ENCODE measurements around the gene PLEKHN1.

Gene PLEKHN1

GRCh38 chr1:941015-941587 lies 25.2 kb upstream of the PLEKHN1 start:
- Histone ChIP-seq H3K79me1 (ENCODE audit: low read length) (peaks cover 26% of the 10 kb centered on the region), H2AFZ (ENCODE audit: insufficient read depth, low read length, poor library complexity) (peak overlapping the region; percentile 24), H3K27ac (ENCODE audit: low read depth, low read length) (peak overlapping the region; percentile 64), H3K27me3 (ENCODE audit: insufficient read depth, low read length) (peaks cover 2% of the 10 kb centered on the region), H3K14ac (ENCODE audit: low read length) (peak overlapping the region; percentile 95), H2AK5ac (ENCODE audit: low read length) (peak overlapping the region; percentile 90), H3K36me3 (ENCODE audit: control insufficient read depth in 1 of 2, insufficient read depth in 2 of 2, low read length in 2 of 2) (peaks cover 21 to 24% of the 10 kb centered on the region in 2 experiments), H2BK120ac (ENCODE audit: insufficient read depth, low read length, poor library complexity) (peak overlapping the region; percentile 65), H2BK5ac (ENCODE audit: low read depth, low read length, poor library complexity) (peak overlapping the region; percentile 37), H3K23ac (ENCODE audit: low read length) (no peak overlapping the region), H3K79me2 (ENCODE audit: control insufficient read depth, insufficient read depth, low read length, poor library complexity) (peaks cover 4% of the 10 kb centered on the region), H4K12ac (ENCODE audit: low read depth, low read length) (peak overlapping the region; percentile 82), H3K4me1 (ENCODE audit: control insufficient read depth in 1 of 2, insufficient read depth in 2 of 2, low read length in 2 of 2) (peaks cover 41 to 42% of the 10 kb centered on the region in 2 experiments), H3K9me3 (ENCODE audit: insufficient read depth, low read depth, low read length) (no peaks in the 10 kb centered on the region), H3K4ac (ENCODE audit: low read depth, low read length) (peak overlapping the region; percentile 71), H3K18ac (ENCODE audit: low read length) (peak overlapping the region; percentile 27), H3K9ac (ENCODE audit: low read length) (no peak overlapping the region), H3K4me2 (ENCODE audit: low read length) (peak overlapping the region; percentile 66), H4K91ac (ENCODE audit: low read depth, low read length) (peak overlapping the region; percentile 94), H3K4me3 (ENCODE audit: low read depth, low read length) (peak overlapping the region; percentile 24), H4K8ac (ENCODE audit: low read depth, low read length) (peak overlapping the region; percentile 86), H2BK12ac (ENCODE audit: low read length) (peak overlapping the region; percentile 27)
- no CpG with 5 or more reads among the region's 36 CpGs for WGBS (ENCODE audit: extremely low coverage, insufficient coverage, insufficient read length)
- DNase-seq = no peak

GRCh38 chr1:941588-942383 lies 24.5 kb upstream of the PLEKHN1 start:
- H3K4ac ChIP-seq (ENCODE audit: low read depth, low read length) = no peak overlapping the region
- peak; percentile 54 to 58 for DNase-seq
- no peak overlapping the region for H2AFZ ChIP-seq (ENCODE audit: insufficient read depth, low read length, poor library complexity)
- H3K14ac ChIP-seq (ENCODE audit: low read length) = peak overlapping the region; percentile 73
- peak overlapping the region; percentile 51 for H3K4me3 ChIP-seq (ENCODE audit: low read depth, low read length)
- H2BK120ac ChIP-seq (ENCODE audit: insufficient read depth, low read length, poor library complexity) = peak overlapping the region; percentile 67
- no peak overlapping the region for H3K23ac ChIP-seq (ENCODE audit: low read length)
- H3K4me2 ChIP-seq (ENCODE audit: low read length) = peak overlapping the region; percentile 66
- H3K36me3 ChIP-seq (ENCODE audit: control insufficient read depth in 1 of 2, insufficient read depth in 2 of 2, low read length in 2 of 2) = peaks cover 26 to 27% of the 10 kb centered on the region in 2 experiments
- H3K9me3 ChIP-seq (ENCODE audit: insufficient read depth, low read depth, low read length) = no peaks in the 10 kb centered on the region
- H3K79me2 ChIP-seq (ENCODE audit: control insufficient read depth, insufficient read depth, low read length, poor library complexity) = peaks cover 4% of the 10 kb centered on the region
- H3K27me3 ChIP-seq (ENCODE audit: insufficient read depth, low read length) = peaks cover 2% of the 10 kb centered on the region
- H2BK5ac ChIP-seq (ENCODE audit: low read depth, low read length, poor library complexity) = peak overlapping the region; percentile 38
- H3K9ac ChIP-seq (ENCODE audit: low read length) = no peak overlapping the region
- H3K4me1 ChIP-seq (ENCODE audit: control insufficient read depth in 1 of 2, insufficient read depth in 2 of 2, low read length in 2 of 2) = peaks cover 41 to 42% of the 10 kb centered on the region in 2 experiments
- peak overlapping the region; percentile 79 for H3K18ac ChIP-seq (ENCODE audit: low read length)
- H3K79me1 ChIP-seq (ENCODE audit: low read length) = peaks cover 26% of the 10 kb centered on the region
- WGBS (ENCODE audit: extremely low coverage, insufficient coverage, insufficient read length) = no CpG with 5 or more reads among the region's 98 CpGs
- no peak overlapping the region for H4K12ac ChIP-seq (ENCODE audit: low read depth, low read length)
- H2AK5ac ChIP-seq (ENCODE audit: low read length) = peak overlapping the region; percentile 49
- H2BK12ac ChIP-seq (ENCODE audit: low read length) = no peak overlapping the region
- H4K91ac ChIP-seq (ENCODE audit: low read depth, low read length) = peak overlapping the region; percentile 94
- H4K8ac ChIP-seq (ENCODE audit: low read depth, low read length) = peak overlapping the region; percentile 86
- peak overlapping the region; percentile 64 for H3K27ac ChIP-seq (ENCODE audit: low read depth, low read length)

GRCh38 chr1:942411-942821 lies 23.9 kb upstream of the PLEKHN1 start:
- H2BK120ac ChIP-seq (ENCODE audit: insufficient read depth, low read length, poor library complexity) = peak overlapping the region; percentile 67
- H3K14ac ChIP-seq (ENCODE audit: low read length) = peak overlapping the region; percentile 60
- DNase-seq = no peak
- H3K36me3 ChIP-seq (ENCODE audit: control insufficient read depth in 1 of 2, insufficient read depth in 2 of 2, low read length in 2 of 2) = peaks cover 32 to 34% of the 10 kb centered on the region in 2 experiments
- H3K18ac ChIP-seq (ENCODE audit: low read length) = no peak overlapping the region
- H4K8ac ChIP-seq (ENCODE audit: low read depth, low read length) = peak overlapping the region; percentile 85
- H3K27me3 ChIP-seq (ENCODE audit: insufficient read depth, low read length) = peaks cover 2% of the 10 kb centered on the region
- no peak overlapping the region for H4K12ac ChIP-seq (ENCODE audit: low read depth, low read length)
- peak overlapping the region; percentile 8 for H2AFZ ChIP-seq (ENCODE audit: insufficient read depth, low read length, poor library complexity)
- H2BK12ac ChIP-seq (ENCODE audit: low read length) = no peak overlapping the region
- H3K23ac ChIP-seq (ENCODE audit: low read length) = no peak overlapping the region
- peaks cover 4% of the 10 kb centered on the region for H3K79me2 ChIP-seq (ENCODE audit: control insufficient read depth, insufficient read depth, low read length, poor library complexity)
- peak overlapping the region; percentile 51 for H3K4me3 ChIP-seq (ENCODE audit: low read depth, low read length)
- H3K4me2 ChIP-seq (ENCODE audit: low read length) = peak overlapping the region; percentile 66
- H2BK5ac ChIP-seq (ENCODE audit: low read depth, low read length, poor library complexity) = peak overlapping the region; percentile 44
- no peak overlapping the region for H2AK5ac ChIP-seq (ENCODE audit: low read length)
- no peaks in the 10 kb centered on the region for H3K9me3 ChIP-seq (ENCODE audit: insufficient read depth, low read depth, low read length)
- peak overlapping the region; percentile 88 for H4K91ac ChIP-seq (ENCODE audit: low read depth, low read length)
- peaks cover 26% of the 10 kb centered on the region for H3K79me1 ChIP-seq (ENCODE audit: low read length)
- H3K9ac ChIP-seq (ENCODE audit: low read length) = no peak overlapping the region
- peaks cover 41 to 42% of the 10 kb centered on the region in 2 experiments for H3K4me1 ChIP-seq (ENCODE audit: control insufficient read depth in 1 of 2, insufficient read depth in 2 of 2, low read length in 2 of 2)
- no peak overlapping the region for H3K27ac ChIP-seq (ENCODE audit: low read depth, low read length)
- no CpG with 5 or more reads among the region's 48 CpGs for WGBS (ENCODE audit: extremely low coverage, insufficient coverage, insufficient read length)
- H3K4ac ChIP-seq (ENCODE audit: low read depth, low read length) = no peak overlapping the region

- H3K79me1 ChIP-seq (ENCODE audit: low read length) = peaks cover 26% of the 10 kb centered on the region
- H3K14ac ChIP-seq (ENCODE audit: low read length) = peak overlapping the region; percentile 45
- H3K4me1 ChIP-seq (ENCODE audit: control insufficient read depth in 1 of 2, insufficient read depth in 2 of 2, low read length in 2 of 2) = peaks cover 41 to 42% of the 10 kb centered on the region in 2 experiments
- peaks cover 37 to 40% of the 10 kb centered on the region in 2 experiments for H3K36me3 ChIP-seq (ENCODE audit: control insufficient read depth in 1 of 2, insufficient read depth in 2 of 2, low read length in 2 of 2)
- no peak overlapping the region for H3K4me3 ChIP-seq (ENCODE audit: low read depth, low read length)
- WGBS (ENCODE audit: extremely low coverage, insufficient coverage, insufficient read length) = no CpG with 5 or more reads among the region's 27 CpGs
- peaks cover 4% of the 10 kb centered on the region for H3K79me2 ChIP-seq (ENCODE audit: control insufficient read depth, insufficient read depth, low read length, poor library complexity)
- H3K23ac ChIP-seq (ENCODE audit: low read length) = no peak overlapping the region
- no peak for DNase-seq
- H3K27me3 ChIP-seq (ENCODE audit: insufficient read depth, low read length) = peaks cover 2% of the 10 kb centered on the region
- no peak overlapping the region for H2BK12ac ChIP-seq (ENCODE audit: low read length)
- H3K4ac ChIP-seq (ENCODE audit: low read depth, low read length) = no peak overlapping the region
- H2AFZ ChIP-seq (ENCODE audit: insufficient read depth, low read length, poor library complexity) = peak overlapping the region; percentile 8
- H4K12ac ChIP-seq (ENCODE audit: low read depth, low read length) = no peak overlapping the region
- no peaks in the 10 kb centered on the region for H3K9me3 ChIP-seq (ENCODE audit: insufficient read depth, low read depth, low read length)
- H4K8ac ChIP-seq (ENCODE audit: low read depth, low read length) = peak overlapping the region; percentile 42
- H2BK120ac ChIP-seq (ENCODE audit: insufficient read depth, low read length, poor library complexity) = peak overlapping the region; percentile 36
- peak overlapping the region; percentile 46 for H3K18ac ChIP-seq (ENCODE audit: low read length)
- H2AK5ac ChIP-seq (ENCODE audit: low read length) = peak overlapping the region; percentile 76
- H3K9ac ChIP-seq (ENCODE audit: low read length) = no peak overlapping the region
- H3K4me2 ChIP-seq (ENCODE audit: low read length) = peak overlapping the region; percentile 66
- H2BK5ac ChIP-seq (ENCODE audit: low read depth, low read length, poor library complexity) = no peak overlapping the region
- H4K91ac ChIP-seq (ENCODE audit: low read depth, low read length) = peak overlapping the region; percentile 88
- H3K27ac ChIP-seq (ENCODE audit: low read depth, low read length) = no peak overlapping the region
Observed at GRCh38 chr1:942864-943533, 23.3 kb upstream of the PLEKHN1 start.

Data from trophoblast cell (in vitro differentiated cells and primary cell).